Measurements from ENCODE around the gene ARHGAP32.

ARHGAP32 gene

DNA sequence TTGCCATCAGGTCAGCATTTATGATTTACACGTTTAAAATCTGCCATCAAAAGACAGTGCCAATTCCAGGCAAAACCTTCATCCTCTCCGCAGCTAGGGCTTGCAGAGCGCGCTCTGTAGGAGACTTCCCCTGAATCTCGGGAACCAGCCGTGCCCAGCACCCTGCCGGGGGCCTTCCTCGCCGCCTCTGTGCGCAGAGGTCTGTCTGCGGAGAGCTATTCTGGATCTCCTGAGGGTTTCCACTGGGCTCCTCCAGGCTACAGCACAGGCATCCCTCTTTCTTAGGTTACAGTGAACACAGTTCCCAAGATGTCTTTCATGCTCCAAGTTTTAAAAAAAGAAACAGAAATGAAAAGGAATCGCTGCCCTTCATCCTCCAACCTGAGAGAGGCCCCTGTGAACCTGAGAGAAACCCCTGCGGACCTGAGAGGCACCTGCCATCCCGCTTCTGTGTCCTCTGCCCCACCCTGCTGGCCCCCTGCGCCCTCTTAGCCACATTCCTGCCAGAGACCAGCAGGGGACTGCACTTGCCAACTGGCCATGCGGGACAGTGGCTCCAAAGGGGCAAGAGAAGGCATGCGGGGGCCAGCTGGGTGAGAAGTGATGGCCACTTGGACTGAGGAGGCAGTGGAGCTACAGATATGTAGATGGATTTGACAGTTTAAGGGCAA lies 265.6 kb downstream of the ARHGAP32 start:
- H3K4me1 ChIP-seq (ENCODE audit: control insufficient read depth, low read length) = no peaks in the 10 kb centered on the region
- H3K27ac ChIP-seq (ENCODE audit: low read depth, low read length) = no peak overlapping the region
- no peaks in the 10 kb centered on the region for H4K20me1 ChIP-seq (ENCODE audit: control insufficient read depth, insufficient read depth, low read depth, low read length)
- peaks cover 13% of the 10 kb centered on the region; the same call in 1 of the 2 replicates for H3K27me3 ChIP-seq (ENCODE audit: control insufficient read depth, low read length)
- TF ChIP-seq CTCF (IDR thresholded peaks at IDR 0.05; ENCODE audit: low read depth, low read length, poor library complexity, severe bottlenecking) (no peak), EZH2phosphoT487 (IDR thresholded peaks at IDR 0.05; ENCODE audit: borderline replicate concordance, low read length) (no peak)
- no peaks in the 10 kb centered on the region for H3K9me3 ChIP-seq (ENCODE audit: control insufficient read depth, insufficient read depth, low read length)
- no peak overlapping the region for H3K4me3 ChIP-seq (ENCODE audit: low read length)
- H3K36me3 ChIP-seq (ENCODE audit: control insufficient read depth, low read length) = no peaks in the 10 kb centered on the region
- H3K4me2 ChIP-seq (ENCODE audit: low read length) = no peak overlapping the region
- no peaks in the 10 kb centered on the region for H3K79me2 ChIP-seq (ENCODE audit: control insufficient read depth, low read length)
- H3F3A ChIP-seq (ENCODE audit: control insufficient read depth, insufficient read depth) = no peaks in the 10 kb centered on the region
- H3K9me2 ChIP-seq (replicated peaks; ENCODE audit: control insufficient read depth, low read length) = no peaks in the 10 kb centered on the region

- Histone ChIP-seq H3K9me2 (replicated peaks; ENCODE audit: control insufficient read depth, low read length) (no peaks in the 10 kb centered on the region), H3K27ac (ENCODE audit: low read depth, low read length) (no peak overlapping the region), H3K4me2 (ENCODE audit: low read length) (no peak overlapping the region), H4K20me1 (ENCODE audit: control insufficient read depth, insufficient read depth, low read depth, low read length) (no peaks in the 10 kb centered on the region), H3K36me3 (ENCODE audit: control insufficient read depth, low read length) (no peaks in the 10 kb centered on the region), H3F3A (ENCODE audit: control insufficient read depth, insufficient read depth) (no peaks in the 10 kb centered on the region), H3K4me3 (ENCODE audit: low read length) (no peak overlapping the region), H3K4me1 (ENCODE audit: control insufficient read depth, low read length) (no peaks in the 10 kb centered on the region), H3K79me2 (ENCODE audit: control insufficient read depth, low read length) (no peaks in the 10 kb centered on the region), H3K9me3 (ENCODE audit: control insufficient read depth, insufficient read depth, low read length) (no peaks in the 10 kb centered on the region), H3K27me3 (ENCODE audit: control insufficient read depth, low read length) (peaks cover 13% of the 10 kb centered on the region; the same call in 1 of the 2 replicates)
- TF ChIP-seq EZH2phosphoT487 (IDR thresholded peaks at IDR 0.05; ENCODE audit: borderline replicate concordance, low read length) (no peak), CTCF (IDR thresholded peaks at IDR 0.05; ENCODE audit: low read depth, low read length, poor library complexity, severe bottlenecking) (no peak)
Observed at GRCh38 chr11:128926000-128926399, 266.1 kb downstream of the ARHGAP32 start.

- Histone ChIP-seq H3K27me3 (ENCODE audit: control insufficient read depth, low read length) (peaks cover 13% of the 10 kb centered on the region; the same call in 1 of the 2 replicates), H4K20me1 (ENCODE audit: control insufficient read depth, insufficient read depth, low read depth, low read length) (no peaks in the 10 kb centered on the region), H3K9me3 (ENCODE audit: control insufficient read depth, insufficient read depth, low read length) (no peaks in the 10 kb centered on the region), H3K79me2 (ENCODE audit: control insufficient read depth, low read length) (no peaks in the 10 kb centered on the region), H3K4me1 (ENCODE audit: control insufficient read depth, low read length) (no peaks in the 10 kb centered on the region), H3F3A (ENCODE audit: control insufficient read depth, insufficient read depth) (no peaks in the 10 kb centered on the region), H3K36me3 (ENCODE audit: control insufficient read depth, low read length) (no peaks in the 10 kb centered on the region), H3K9me2 (replicated peaks; ENCODE audit: control insufficient read depth, low read length) (no peaks in the 10 kb centered on the region), H3K4me2 (ENCODE audit: low read length) (no peak overlapping the region), H3K27ac (ENCODE audit: low read depth, low read length) (no peak overlapping the region), H3K4me3 (ENCODE audit: low read length) (no peak overlapping the region)
- TF ChIP-seq EZH2phosphoT487 (IDR thresholded peaks at IDR 0.05; ENCODE audit: borderline replicate concordance, low read length) (no peak), CTCF (IDR thresholded peaks at IDR 0.05; ENCODE audit: low read depth, low read length, poor library complexity, severe bottlenecking) (no peak)
Observed at GRCh38 chr11:128925250-128925600, 266.9 kb downstream of the ARHGAP32 start.

Measured in DOHH2 (cell line).